Pancreas (tissue), 10 donors: ENCODE results near the gene NUP155. TPM values are rescaled to one million over a fixed set of nuclear protein-coding genes. Genes with fewer than 3 reads are reported as not detected.
"Not testable (repeated sequence)": the region's sequence is repeated elsewhere in the genome, so short reads cannot be mapped to it uniquely, and the experiment has no call there.

Experiments used
- ATAC-seq, 4 donors: fragments of 200-7000 bp; cut with Tn5 transposase; one replicate each; pipeline versions ENCODE4 v1.8.0 to v1.9.1; 2020; ENCODE audit warnings: mild to moderate bottlenecking in 4 of 4, moderate library complexity in 4 of 4
- DNase-seq, 6 donors: peaks; one replicate each; pipeline ENCODE4 v3.0.0-alpha.2; 2020
- FAIRE-seq: peaks from 2 replicates; lab custom pipeline; 2012; peaks lifted over from hg19 to GRCh38; lab: Jason Lieb, UNC
- H3K27ac ChIP-seq, 4 donors: fragments of 200-600 bp; sonication (generic); 1 replicate in 3 of 4; 2 replicates in 1 of 4; pipeline versions ENCODE4 v1.5.0 to v1.8.0; 2020
- H3K27me3 ChIP-seq, 4 donors: fragments of 200-600 bp; one replicate each; pipeline ENCODE4 v1.8.0; 2021
- H3K36me3 ChIP-seq, 3 donors: fragments of 200-600 bp; sonication (generic) in 1 of 3; one replicate each; pipeline versions ENCODE4 v1.5.0 to v1.8.0; 2020 to 2021
- H3K4me1 ChIP-seq, 3 donors: fragments of 200-600 bp; one replicate each; pipeline ENCODE4 v1.8.0; 2021
- H3K4me3 ChIP-seq, 4 donors: fragments of 200-600 bp; sonication (generic) in 2 of 4; one replicate each; pipeline versions ENCODE4 v1.5.0 to v1.8.0; 2020 to 2021
- H3K9me3 ChIP-seq, 4 donors: fragments of 200-600 bp; one replicate each; pipeline ENCODE4 v1.8.0; 2021
- WGBS, 2 donors: extraction: QIAGEN DNeasy Blood & Tissue Kit; methylation state at CpG; one replicate each; pipeline ENCODE4 v1.1.7; 2013; 5-methylcytosine and 5-hydroxymethylcytosine counted together
- intact Hi-C, 3 donors: fragments of 100-400 bp; cut with DNase I; formaldehyde crosslinking; loops; one replicate each; pipeline versions ENCODE4 v1.11.1 to v1.14.2; 2022
- polyA plus RNA-seq, 2 donors: library from polyadenylated mRNA; stranded (reverse); fragments of 200-250 nt; gene quantifications; one replicate each; pipeline ENCODE4 v1.2.3, GENCODE V29; 2013
- total RNA-seq, 6 donors: library from RNA; stranded (reverse); fragmentation: NEBNext Ultra II Directional in 4 of 6; extraction: Animal tissue kit (Norgen Biotek cat#: 25700) in 4 of 6; gene quantifications; one replicate each; pipeline versions ENCODE4 v1.2.1 to v1.2.4, GENCODE V29; 2021 to 2023
- TF ChIP-seq, protein P1 (sequence below), 4 donors: fragments of 200-600 bp; sonication (generic) in 3 of 4; IDR thresholded peaks; one replicate each; pipeline versions ENCODE4 v1.5.0 to v1.8.0; 2021; ENCODE audit warnings: antibody characterized with exemption in 4 of 4
- donor health status: healthy with polysubstance abuse.
- donor health status: DM: no; HTN: no; CAD: no; lungs with moderate emphysema.
- donor health status: DM: no; HTN: no; CAD: no.
- donor health status: control.
- donor health status: control.
- donor health status: Bipolar disorder and iron deficiency.
- donor health status: DM: yes; HTN: yes; CAD: no.
- donor health status: DM: no; HTN: no; CAD: no.
- donor health status: DM: no; HTN: no; CAD: no.
- donor health status: DM: yes; HTN: yes; CAD: no.

The NUP155 gene
- total RNA-seq (10 to 100 TPM in 2 of 6 donors, 1 to 10 TPM in 4; 6.8 to 13.1 (median 8.6) TPM), polyA plus RNA-seq (1 to 10 TPM; 1.5 to 3.3 TPM)

DNA sequence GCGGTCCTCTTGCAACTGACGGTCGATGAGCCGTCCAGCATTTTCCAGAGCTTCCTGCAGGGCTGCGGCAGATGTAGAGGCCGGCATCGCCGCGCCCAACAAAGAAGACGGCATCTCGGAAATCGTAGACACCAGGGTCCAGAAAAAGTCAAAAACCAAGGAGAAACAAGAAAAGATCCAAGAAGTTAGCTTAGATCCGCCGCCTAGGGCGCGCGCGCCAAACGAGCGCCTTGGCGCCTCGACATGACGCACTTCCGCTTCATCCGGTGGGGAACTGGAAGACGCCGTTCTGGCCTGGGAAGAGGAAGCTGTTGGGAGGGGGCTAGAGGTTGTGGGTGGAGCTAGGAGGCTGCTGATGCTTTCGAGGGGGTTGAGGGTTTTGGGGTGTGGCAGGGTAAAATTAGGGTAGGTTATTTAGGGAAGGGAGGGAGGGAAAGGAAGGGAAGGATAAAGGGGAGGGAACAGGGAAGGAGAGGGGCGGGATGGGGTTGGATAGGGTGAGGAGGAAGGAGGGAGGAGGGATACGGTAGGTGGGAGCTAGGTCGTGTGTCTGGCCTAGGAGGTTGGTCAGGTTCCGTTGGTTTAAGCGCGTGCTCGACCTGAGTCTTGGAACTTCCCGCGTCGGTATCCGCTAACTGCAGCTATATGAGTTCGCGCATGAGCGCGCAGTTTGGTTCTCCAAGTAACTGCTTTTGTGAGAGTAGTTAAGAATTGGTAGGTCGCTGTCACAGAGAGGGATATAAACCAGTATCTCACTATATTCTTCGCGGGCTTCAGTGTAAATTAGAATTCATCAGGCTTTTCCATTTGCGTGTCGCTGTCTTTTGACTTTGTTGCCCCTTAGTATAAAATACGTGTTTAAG is at the start of gene NUP155:
NUP155 (minus strand) TSS at position 243 of the 863 bp plus-strand sequence; CDS start at position 114, 129 bp downstream.
- ATAC-seq = peak; percentile 97 to 99 (median 98)

DNA sequence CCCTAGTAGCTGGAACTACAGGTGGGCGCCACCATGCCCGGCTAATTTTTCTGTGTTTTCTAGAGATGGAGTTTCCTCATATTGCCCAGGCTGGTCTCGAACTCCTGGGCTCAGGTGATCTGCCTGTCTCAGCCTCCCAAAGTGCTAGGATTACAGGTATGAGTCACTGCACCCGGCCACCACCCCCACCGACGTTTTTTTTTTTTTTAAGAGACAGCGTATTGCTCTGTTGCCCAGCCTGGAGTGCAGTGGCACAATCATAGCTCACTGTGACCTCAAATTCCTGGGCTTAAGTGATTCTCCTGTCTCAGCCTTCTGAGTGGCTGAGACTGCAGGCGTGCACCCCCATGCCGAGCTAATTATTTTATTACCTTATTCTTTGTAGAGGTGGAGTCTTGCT is 46.4 kb upstream of the NUP155 start:
- Histone ChIP-seq H3K4me1 (no peaks in the 10 kb centered on the region), H3K4me3 (no peak overlapping the region), H3K36me3 (peaks cover 0 to 9% (median 0%) of the 10 kb centered on the region in 3 donors), H3K27ac (no peak overlapping the region), H3K9me3 (no peaks in the 10 kb centered on the region), H3K27me3 (no peaks in the 10 kb centered on the region)
- no peak for ATAC-seq
- TF ChIP-seq, protein P1, sequence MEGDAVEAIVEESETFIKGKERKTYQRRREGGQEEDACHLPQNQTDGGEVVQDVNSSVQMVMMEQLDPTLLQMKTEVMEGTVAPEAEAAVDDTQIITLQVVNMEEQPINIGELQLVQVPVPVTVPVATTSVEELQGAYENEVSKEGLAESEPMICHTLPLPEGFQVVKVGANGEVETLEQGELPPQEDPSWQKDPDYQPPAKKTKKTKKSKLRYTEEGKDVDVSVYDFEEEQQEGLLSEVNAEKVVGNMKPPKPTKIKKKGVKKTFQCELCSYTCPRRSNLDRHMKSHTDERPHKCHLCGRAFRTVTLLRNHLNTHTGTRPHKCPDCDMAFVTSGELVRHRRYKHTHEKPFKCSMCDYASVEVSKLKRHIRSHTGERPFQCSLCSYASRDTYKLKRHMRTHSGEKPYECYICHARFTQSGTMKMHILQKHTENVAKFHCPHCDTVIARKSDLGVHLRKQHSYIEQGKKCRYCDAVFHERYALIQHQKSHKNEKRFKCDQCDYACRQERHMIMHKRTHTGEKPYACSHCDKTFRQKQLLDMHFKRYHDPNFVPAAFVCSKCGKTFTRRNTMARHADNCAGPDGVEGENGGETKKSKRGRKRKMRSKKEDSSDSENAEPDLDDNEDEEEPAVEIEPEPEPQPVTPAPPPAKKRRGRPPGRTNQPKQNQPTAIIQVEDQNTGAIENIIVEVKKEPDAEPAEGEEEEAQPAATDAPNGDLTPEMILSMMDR (IDR thresholded peaks at IDR 0.05) = no peak
- DNase-seq = no peak
- WGBS, 2 donors = 88 to 93% methylated on average over 9 of the region's 9 CpGs
- intact Hi-C loops = no loop called here
- FAIRE-seq = no peak

More for the DNA sequence above, at the start of gene NUP155:
- peak; percentile 59 for FAIRE-seq
- peak within 1 kb of the TSS; percentile 60 to 74 (median 67) for H3K27ac ChIP-seq
- peaks cover 8 to 20% (median 12%) of the 10 kb centered on the region in 3 donors for H3K4me1 ChIP-seq
- DNase-seq = peak; percentile 83 to 94 (median 90)
- 1% methylated on average over 49 of the region's 49 CpGs for WGBS, 2 donors
- no peaks in the 10 kb centered on the region for H3K27me3 ChIP-seq
- no peaks in the 10 kb centered on the region for H3K36me3 ChIP-seq
- intact Hi-C loops = no loop called here
- H3K4me3 ChIP-seq = peak within 1 kb of the TSS; percentile 68 to 94 (median 86)
- no peaks in the 10 kb centered on the region for H3K9me3 ChIP-seq
- TF ChIP-seq, protein P1 (IDR thresholded peaks at IDR 0.05) = no peak

DNA sequence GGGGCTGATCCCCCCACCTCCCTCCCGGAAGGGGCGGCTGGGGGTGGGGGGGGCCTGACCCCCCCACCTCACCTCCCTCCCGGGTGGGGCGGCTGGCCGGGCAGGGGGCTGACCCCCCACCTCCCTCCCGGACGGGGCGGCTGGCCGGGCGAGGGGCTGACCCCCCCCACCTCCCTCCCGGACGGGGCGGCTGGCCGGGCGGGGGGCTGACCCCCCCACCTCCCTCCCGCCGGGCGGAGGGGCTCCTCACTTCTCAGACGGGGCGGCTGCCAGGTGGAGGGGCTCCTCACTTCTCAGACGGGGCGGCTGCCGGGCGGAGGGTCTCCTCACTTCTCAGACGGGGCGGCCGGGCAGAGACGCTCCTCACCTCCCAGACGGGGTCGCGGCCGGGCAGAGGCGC is 44.5 kb upstream of the NUP155 start:
- ATAC-seq, H3K4me3 ChIP-seq, H3K27me3 ChIP-seq, intact Hi-C loops, H3K9me3 ChIP-seq, FAIRE-seq, DNase-seq, H3K27ac ChIP-seq, H3K4me1 ChIP-seq, H3K36me3 ChIP-seq: not testable (repeated sequence)
- 95% methylated on average over 16 of the region's 33 CpGs; no CpG with 5 or more reads in 1 of the 2 donors for WGBS, 2 donors

DNA sequence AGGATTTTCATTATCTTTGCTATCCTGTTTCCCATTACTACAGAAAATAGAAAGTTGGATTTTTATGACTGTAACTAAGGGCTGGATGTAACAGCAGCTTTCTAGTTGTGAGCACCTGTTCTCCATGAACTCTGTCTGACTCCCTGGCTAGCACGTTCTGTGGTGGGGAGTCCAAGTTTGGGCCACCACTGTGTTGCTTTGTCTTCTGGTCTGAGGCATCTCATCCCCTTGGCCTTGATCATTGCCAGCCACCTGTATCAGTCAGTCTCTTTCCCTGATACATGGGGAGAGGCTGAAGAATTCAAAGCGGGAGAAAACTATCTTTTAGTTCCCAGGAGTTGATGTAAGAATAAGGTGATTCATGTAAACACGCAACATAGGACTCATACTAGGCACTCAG is 41.6 kb upstream of the NUP155 start:
- no peak for ATAC-seq

DNA sequence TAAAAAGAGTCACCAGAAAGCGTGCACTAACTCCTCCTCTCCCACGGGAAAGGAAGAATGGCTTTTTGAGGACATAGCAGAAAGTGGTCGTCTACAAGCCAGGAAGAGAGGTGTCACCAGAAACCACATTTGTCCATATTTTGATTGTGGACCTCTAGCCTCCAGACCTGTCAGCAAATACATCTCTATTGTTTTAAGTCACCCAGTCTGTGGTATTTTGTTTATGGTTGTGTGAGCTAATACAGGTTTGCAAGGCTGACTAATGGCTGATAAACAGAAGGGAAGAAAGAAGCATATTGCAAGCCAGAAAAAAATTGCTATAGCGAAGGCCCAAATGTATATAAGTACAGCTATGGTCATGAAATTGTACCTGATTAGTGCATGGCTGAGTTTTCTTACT is 29.6 kb upstream of the NUP155 start:
- TF ChIP-seq, protein P1 (IDR thresholded peaks at IDR 0.05) = no peak
- ATAC-seq (no peak), DNase-seq (no peak), FAIRE-seq (no peak)
- Histone ChIP-seq H3K36me3 (peaks cover 0 to 3% (median 0%) of the 10 kb centered on the region in 3 donors), H3K27me3 (no peaks in the 10 kb centered on the region), H3K4me1 (no peaks in the 10 kb centered on the region), H3K9me3 (no peaks in the 10 kb centered on the region), H3K27ac (no peak overlapping the region), H3K4me3 (no peak overlapping the region)
- intact Hi-C loops = no loop called here
- 90 to 94% methylated on average over 4 of the region's 4 CpGs for WGBS, 2 donors

More for the DNA sequence above, 41.6 kb upstream of the NUP155 start:
- FAIRE-seq (no peak), DNase-seq (no peak)
- 81 to 84% methylated on average over 3 of the region's 3 CpGs for WGBS, 2 donors
- intact Hi-C loops = no loop called here
- Histone ChIP-seq H3K27ac (no peak overlapping the region), H3K4me3 (no peak overlapping the region), H3K36me3 (no peaks in the 10 kb centered on the region), H3K9me3 (no peaks in the 10 kb centered on the region), H3K27me3 (no peaks in the 10 kb centered on the region), H3K4me1 (no peaks in the 10 kb centered on the region)
- TF ChIP-seq, protein P1 (IDR thresholded peaks at IDR 0.05) = no peak
